CD4-positive, alpha-beta T cell treated with Interferon gamma for 1 hour (primary cell): Measurements from ENCODE around the gene NFILZ.
"Not testable (repeated sequence)": the region's sequence is repeated elsewhere in the genome, so short reads cannot be mapped to it uniquely, and the experiment has no call there.

Experiments
- DNase-seq: peaks from one replicate; pipeline ENCODE4 v3.0.0-alpha.2; 2020

Gene NFILZ

GRCh38 chr19:8611877-8612806 lies 18.3 kb upstream of the NFILZ start:
- no peak for DNase-seq

GRCh38 chr19:8612807-8613171 lies 17.6 kb upstream of the NFILZ start:
- DNase-seq: no peak

- DNase-seq: no peak
Measured at GRCh38 chr19:8614455-8614854, 16.0 kb upstream of the NFILZ start.

- no peak for DNase-seq
Measured at GRCh38 chr19:8615024-8615423, 15.4 kb upstream of the NFILZ start.

GRCh38 chr19:8615813-8616596 lies 14.4 kb upstream of the NFILZ start:
- peak; percentile 58 for DNase-seq

GRCh38 chr19:8616861-8617260 lies 13.6 kb upstream of the NFILZ start:
- DNase-seq: no peak

- not testable (repeated sequence) for DNase-seq
Measured at GRCh38 chr19:8617325-8617724, 13.1 kb upstream of the NFILZ start.

GRCh38 chr19:8617984-8618383 lies 12.4 kb upstream of the NFILZ start:
- DNase-seq: no peak

GRCh38 chr19:8618751-8619150 lies 11.7 kb upstream of the NFILZ start:
- no peak for DNase-seq

GRCh38 chr19:8622886-8623285 lies 7.5 kb upstream of the NFILZ start:
- DNase-seq: not testable (repeated sequence)

GRCh38 chr19:8626842-8627241 lies 3.6 kb upstream of the NFILZ start:
- no peak for DNase-seq

- no peak for DNase-seq
Measured at GRCh38 chr19:8629184-8629583, 1.2 kb upstream of the NFILZ start.

GRCh38 chr19:8630796-8631424 lies 477 bp downstream of the NFILZ start:
- DNase-seq: no peak

- no peak for DNase-seq
Measured at GRCh38 chr19:8631425-8631819, 989 bp downstream of the NFILZ start.

GRCh38 chr19:8635422-8635821 lies 5.0 kb downstream of the NFILZ start:
- DNase-seq: no peak

GRCh38 chr19:8637070-8637469 lies 6.6 kb downstream of the NFILZ start:
- not testable (repeated sequence) for DNase-seq

GRCh38 chr19:8638078-8638619 lies 7.7 kb downstream of the NFILZ start:
- peak; percentile 11 for DNase-seq

GRCh38 chr19:8639821-8640401 lies 9.5 kb downstream of the NFILZ start:
- DNase-seq: no peak

GRCh38 chr19:8640402-8641004 lies 10.1 kb downstream of the NFILZ start:
- DNase-seq: peak; percentile 72

GRCh38 chr19:8641221-8641907 lies 10.9 kb downstream of the NFILZ start:
- DNase-seq: no peak

- DNase-seq: no peak
Measured at GRCh38 chr19:8641908-8642547, 11.6 kb downstream of the NFILZ start.
